ENCODE data around the gene IRF6.

- TF ChIP-seq CTCF (IDR thresholded peaks at IDR 0.05) (no peak), EZH2 (IDR thresholded peaks at IDR 0.05; ENCODE audit: borderline replicate concordance, insufficient read depth, low read depth, low read length, poor library complexity, severe bottlenecking) (no peak)
Observed at GRCh38 chr1:209743145-209743482, 62.8 kb downstream of the IRF6 start.

Data from B cell (primary cell).